ENCODE measurements around the gene FAM83E. TPM values are rescaled to one million over a fixed set of nuclear protein-coding genes. Genes with fewer than 3 reads are reported as not detected.

The FAM83E gene
- total RNA-seq, 1 donor from 2014 or later = 3.7 TPM

DNA sequence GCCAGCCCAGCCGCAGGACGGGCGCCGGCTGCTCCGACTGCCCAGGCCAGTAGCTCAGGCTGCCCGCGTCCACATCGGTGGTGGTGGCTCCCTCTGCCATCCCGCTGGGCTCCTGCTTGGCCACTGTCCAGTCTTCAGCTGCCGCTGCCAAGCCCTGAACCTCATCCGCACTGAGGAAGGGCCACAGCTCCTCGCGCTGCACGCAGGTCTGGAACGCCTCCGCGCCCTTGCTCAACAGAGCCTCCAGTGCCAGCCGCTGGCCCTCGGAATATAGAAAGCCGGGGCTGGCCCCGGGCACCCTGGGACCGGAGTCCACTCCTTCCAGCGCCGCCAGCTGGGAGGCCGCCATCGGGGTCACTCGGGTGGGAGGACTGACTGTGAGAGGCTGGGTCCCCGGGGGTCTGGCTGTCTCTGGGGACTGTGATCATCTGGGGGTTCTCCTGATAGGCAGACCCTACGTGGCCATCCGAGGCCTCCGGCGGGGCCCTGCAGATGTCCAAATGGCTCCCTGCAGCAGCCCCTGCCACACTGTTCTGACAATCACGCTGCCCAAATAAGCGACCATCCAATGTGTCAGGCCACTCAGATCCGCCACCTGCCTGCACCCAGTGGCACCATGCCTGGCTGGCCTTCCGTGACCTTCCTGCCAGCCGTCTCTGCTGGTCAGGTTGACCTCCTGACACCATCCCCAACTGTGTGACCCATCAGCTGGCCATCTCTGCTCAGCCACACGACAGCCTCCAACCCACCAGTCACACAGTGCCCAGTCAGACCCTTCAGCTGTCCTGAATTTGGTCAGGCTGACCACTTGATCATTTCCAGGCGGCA, 1.6 kb downstream of the FAM83E start:
- Mint-ChIP-seq H3K36me3 (peaks cover 5% of the 10 kb centered on the region), H3K4me1 (peaks cover 26% of the 10 kb centered on the region), H3K27ac (no peak overlapping the region), H3K27me3 (ENCODE audit: low read depth) (no peaks in the 10 kb centered on the region), H3K9me3 (no peaks in the 10 kb centered on the region), H3K4me3 (no peak overlapping the region)
- DNase-seq (ENCODE audit: low spot score in 2 of 2, unreplicated experiment in 2 of 2) = no peak
- TF ChIP-seq, protein P1, sequence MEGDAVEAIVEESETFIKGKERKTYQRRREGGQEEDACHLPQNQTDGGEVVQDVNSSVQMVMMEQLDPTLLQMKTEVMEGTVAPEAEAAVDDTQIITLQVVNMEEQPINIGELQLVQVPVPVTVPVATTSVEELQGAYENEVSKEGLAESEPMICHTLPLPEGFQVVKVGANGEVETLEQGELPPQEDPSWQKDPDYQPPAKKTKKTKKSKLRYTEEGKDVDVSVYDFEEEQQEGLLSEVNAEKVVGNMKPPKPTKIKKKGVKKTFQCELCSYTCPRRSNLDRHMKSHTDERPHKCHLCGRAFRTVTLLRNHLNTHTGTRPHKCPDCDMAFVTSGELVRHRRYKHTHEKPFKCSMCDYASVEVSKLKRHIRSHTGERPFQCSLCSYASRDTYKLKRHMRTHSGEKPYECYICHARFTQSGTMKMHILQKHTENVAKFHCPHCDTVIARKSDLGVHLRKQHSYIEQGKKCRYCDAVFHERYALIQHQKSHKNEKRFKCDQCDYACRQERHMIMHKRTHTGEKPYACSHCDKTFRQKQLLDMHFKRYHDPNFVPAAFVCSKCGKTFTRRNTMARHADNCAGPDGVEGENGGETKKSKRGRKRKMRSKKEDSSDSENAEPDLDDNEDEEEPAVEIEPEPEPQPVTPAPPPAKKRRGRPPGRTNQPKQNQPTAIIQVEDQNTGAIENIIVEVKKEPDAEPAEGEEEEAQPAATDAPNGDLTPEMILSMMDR (IDR thresholded peaks at IDR 0.05; ENCODE audit: unreplicated experiment) = no peak

DNA sequence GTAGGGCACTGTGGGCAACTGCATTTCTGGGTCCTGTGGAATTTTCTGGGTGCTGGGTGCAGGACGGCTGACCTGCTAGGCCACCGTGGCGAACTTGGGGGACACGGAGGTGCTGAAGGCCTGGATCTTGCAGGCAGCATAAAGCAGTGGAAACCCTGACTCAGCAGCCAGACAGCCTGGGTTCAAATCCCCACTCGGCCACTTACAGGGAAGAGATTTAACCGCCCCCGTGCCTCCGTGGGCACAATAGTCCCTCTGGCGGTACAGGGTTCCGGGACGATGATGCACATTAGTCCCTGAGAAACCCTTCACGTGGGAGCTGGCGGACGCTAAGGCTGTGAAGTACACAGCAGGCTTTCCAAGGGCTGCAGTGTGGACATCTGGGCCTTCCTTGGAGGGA, 3.0 kb downstream of the FAM83E start:
- Mint-ChIP-seq H3K4me1 (peaks cover 12% of the 10 kb centered on the region), H3K36me3 (peaks cover 5% of the 10 kb centered on the region), H3K27me3 (ENCODE audit: low read depth) (no peaks in the 10 kb centered on the region), H3K4me3 (no peak overlapping the region), H3K27ac (no peak overlapping the region), H3K9me3 (no peaks in the 10 kb centered on the region)
- no peak for DNase-seq (ENCODE audit: low spot score in 2 of 2, unreplicated experiment in 2 of 2)
- TF ChIP-seq, protein P1 (IDR thresholded peaks at IDR 0.05; ENCODE audit: unreplicated experiment) = no peak

DNA sequence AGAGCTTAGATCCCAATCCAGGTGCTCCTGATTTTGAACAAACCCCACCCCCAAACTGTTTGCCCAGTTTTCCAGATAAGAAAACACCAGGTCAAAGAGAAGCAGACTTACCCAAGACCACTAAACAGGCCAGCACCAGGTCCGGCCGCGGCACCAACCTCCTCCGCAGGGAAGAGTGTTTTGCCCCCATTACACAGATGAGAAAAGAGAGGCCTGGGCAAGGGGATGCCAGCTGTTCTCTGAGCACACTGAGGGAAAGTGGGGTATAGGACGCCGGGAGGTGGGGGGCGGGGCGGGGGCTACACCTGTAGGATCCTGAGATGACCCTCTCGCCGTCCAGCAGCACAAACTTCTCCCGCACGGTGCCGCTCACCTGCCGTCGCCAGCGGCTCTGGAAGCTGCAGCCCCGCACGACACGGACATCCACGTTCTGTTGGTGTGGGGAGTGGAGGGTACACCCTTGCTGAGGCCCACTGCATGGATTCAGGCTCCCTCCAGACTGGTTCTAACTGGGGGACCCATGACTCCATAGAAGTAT, 5.2 kb downstream of the FAM83E start:
- no peaks in the 10 kb centered on the region for H3K27me3 Mint-ChIP-seq (ENCODE audit: low read depth)
- TF ChIP-seq, protein P1 (IDR thresholded peaks at IDR 0.05; ENCODE audit: unreplicated experiment) = no peak

DNA sequence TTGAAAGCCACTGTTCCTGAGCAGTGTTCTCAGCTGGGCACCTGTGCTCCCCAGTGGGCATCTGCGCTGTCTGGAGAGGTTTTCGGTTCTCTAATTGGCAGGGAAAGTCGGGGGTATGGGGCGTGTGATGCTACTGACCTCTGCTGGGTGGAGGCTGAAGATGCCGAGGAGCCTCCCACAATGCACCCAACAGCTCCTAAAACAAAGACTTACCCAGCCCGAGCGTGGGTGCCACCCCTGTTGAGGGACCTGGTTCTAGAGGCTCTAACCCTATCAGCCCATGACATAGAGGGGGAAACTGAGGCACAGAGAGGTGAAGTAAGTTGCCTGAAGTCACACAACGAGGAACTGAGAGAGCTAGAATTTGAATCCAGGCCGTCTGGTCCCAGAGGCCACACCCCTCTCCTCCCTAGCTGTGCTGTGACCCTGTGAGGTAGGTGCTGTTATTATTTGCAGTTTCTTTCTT, 6.0 kb downstream of the FAM83E start:
- H3K27me3 Mint-ChIP-seq (ENCODE audit: low read depth) = no peaks in the 10 kb centered on the region
- H3K36me3 Mint-ChIP-seq = no peaks in the 10 kb centered on the region
- TF ChIP-seq, protein P1 (IDR thresholded peaks at IDR 0.05; ENCODE audit: unreplicated experiment) = no peak
- H3K9me3 Mint-ChIP-seq = no peaks in the 10 kb centered on the region
- no peak overlapping the region for H3K4me3 Mint-ChIP-seq
- no peaks in the 10 kb centered on the region for H3K4me1 Mint-ChIP-seq
- H3K27ac Mint-ChIP-seq = no peak overlapping the region
- DNase-seq (ENCODE audit: low spot score in 2 of 2, unreplicated experiment in 2 of 2) = no peak

More for the DNA sequence above, 5.2 kb downstream of the FAM83E start:
- no peak overlapping the region for H3K4me3 Mint-ChIP-seq
- no peaks in the 10 kb centered on the region for H3K9me3 Mint-ChIP-seq
- no peaks in the 10 kb centered on the region for H3K36me3 Mint-ChIP-seq
- DNase-seq (ENCODE audit: low spot score in 2 of 2, unreplicated experiment in 2 of 2) = no peak
- H3K27ac Mint-ChIP-seq = no peak overlapping the region
- H3K4me1 Mint-ChIP-seq = no peaks in the 10 kb centered on the region

DNA sequence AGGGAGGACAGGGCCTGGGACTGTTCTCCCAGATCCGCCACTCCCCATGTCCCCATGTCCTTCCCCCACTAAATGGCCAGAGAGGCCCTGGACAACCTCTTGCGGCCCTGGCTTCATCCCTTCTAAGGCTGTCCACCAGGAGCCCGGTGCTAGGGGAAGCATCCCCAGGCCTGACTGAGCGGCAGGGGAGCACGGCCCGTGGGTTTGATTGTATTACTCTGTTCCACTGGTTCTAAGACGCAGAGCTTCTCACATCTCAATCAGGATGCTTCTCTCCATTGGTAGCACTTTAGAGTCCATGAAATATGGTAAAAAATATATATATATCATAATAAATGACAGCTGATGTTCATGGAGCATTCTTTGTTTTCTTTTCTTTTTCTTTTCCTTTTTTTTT, 7.5 kb downstream of the FAM83E start:
- no peak for DNase-seq (ENCODE audit: low spot score in 2 of 2, unreplicated experiment in 2 of 2)
- Mint-ChIP-seq H3K4me1 (no peaks in the 10 kb centered on the region), H3K9me3 (no peaks in the 10 kb centered on the region), H3K4me3 (no peak overlapping the region), H3K27ac (no peak overlapping the region), H3K36me3 (no peaks in the 10 kb centered on the region), H3K27me3 (ENCODE audit: low read depth) (no peaks in the 10 kb centered on the region)
- TF ChIP-seq, protein P1 (IDR thresholded peaks at IDR 0.05; ENCODE audit: unreplicated experiment) = no peak
